Adipocyte (in vitro differentiated cells): ENCODE measurements around the gene PTP4A1.
"Not testable (repeated sequence)": the region's sequence is repeated elsewhere in the genome, so short reads cannot be mapped to it uniquely, and the experiment has no call there.

Experiments used
- DNase-seq: peaks from one replicate; pipeline ENCODE4 v3.0.0-alpha.2; 2015; ENCODE audit warnings: low read depth
- H3K27me3 ChIP-seq: replicated peaks from 2 replicates; pipeline ENCODE4 v1.7.0; 2013; ENCODE audit warnings: mild to moderate bottlenecking, low read length, moderate library complexity; ENCODE audit not compliant: control insufficient read depth, insufficient read depth
- H3K36me3 ChIP-seq: 2 replicates; pipeline ENCODE4 v1.7.0; 2013; ENCODE audit warnings: low read length, mild to moderate bottlenecking, moderate library complexity; ENCODE audit not compliant: control insufficient read depth, insufficient read depth, severe bottlenecking
- H3K4me1 ChIP-seq: 2 replicates; pipeline ENCODE4 v1.7.0; 2013; ENCODE audit warnings: mild to moderate bottlenecking, low read length, moderate library complexity; ENCODE audit not compliant: control insufficient read depth, insufficient read depth
- H3K4me3 ChIP-seq: 2 replicates; pipeline ENCODE4 v1.7.0; 2013; ENCODE audit warnings: mild to moderate bottlenecking, low read length, moderate library complexity
- H3K9ac ChIP-seq: 2 replicates; pipeline ENCODE4 v1.7.0; 2013; ENCODE audit warnings: mild to moderate bottlenecking, low read length, moderate library complexity
- H3K9me3 ChIP-seq: 2 replicates; pipeline ENCODE4 v1.7.0; 2013; ENCODE audit warnings: mild to moderate bottlenecking, low read length, moderate library complexity; ENCODE audit not compliant: control insufficient read depth

Gene PTP4A1

DNA sequence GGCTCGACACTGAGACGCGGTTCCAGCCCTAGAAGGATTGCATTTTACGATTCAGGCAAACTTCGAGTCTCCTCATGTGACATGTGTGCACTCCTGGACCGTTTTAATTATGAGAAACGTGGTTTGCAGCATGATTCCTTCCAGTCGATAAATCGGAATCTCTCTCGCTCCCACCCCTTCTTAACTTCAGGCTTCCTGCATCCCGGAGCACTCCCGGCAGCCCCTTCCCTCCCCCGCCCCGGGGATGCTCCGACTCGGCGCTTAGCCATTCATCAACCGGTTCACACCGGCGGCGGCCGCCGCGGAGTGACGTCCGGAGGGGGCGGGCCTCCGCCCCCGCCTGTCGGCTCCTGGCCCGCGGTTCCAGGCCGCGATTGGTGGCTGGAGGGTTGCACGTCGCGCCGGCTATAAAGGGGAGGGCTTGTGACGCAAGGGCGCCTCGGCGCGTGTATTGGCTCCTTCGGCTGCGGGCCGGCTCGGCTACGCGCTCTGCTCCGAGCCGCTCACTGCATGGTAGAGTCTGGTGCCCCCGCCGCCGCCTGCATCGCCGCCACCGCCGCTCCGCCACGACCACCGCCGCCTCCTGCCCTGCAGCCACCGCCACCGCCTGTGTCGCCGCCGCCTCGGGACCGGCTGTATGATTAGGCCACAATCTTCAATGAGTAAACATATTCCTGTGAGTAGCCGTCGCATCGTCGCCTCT is at the start of gene PTP4A1, which contains the start of gene LOC128125822:
TSS of gene PTP4A1 (plus strand) at position 437 of the 703 bp plus-strand sequence. CDS start 4,401 bp downstream, outside the sequence.
TSS of gene LOC128125822 (plus strand) at position 437 of the 703 bp plus-strand sequence.
- Histone ChIP-seq H3K4me3 (peak within 1 kb of the TSS; percentile 88), H3K36me3 (peaks cover 10% of the 10 kb centered on the region), H3K9me3 (no peaks in the 10 kb centered on the region), H3K4me1 (peaks cover 30% of the 10 kb centered on the region), H3K27me3 (no peaks in the 10 kb centered on the region), H3K9ac (peak within 1 kb of the TSS; percentile 97)
- peak; percentile 99 for DNase-seq

DNA sequence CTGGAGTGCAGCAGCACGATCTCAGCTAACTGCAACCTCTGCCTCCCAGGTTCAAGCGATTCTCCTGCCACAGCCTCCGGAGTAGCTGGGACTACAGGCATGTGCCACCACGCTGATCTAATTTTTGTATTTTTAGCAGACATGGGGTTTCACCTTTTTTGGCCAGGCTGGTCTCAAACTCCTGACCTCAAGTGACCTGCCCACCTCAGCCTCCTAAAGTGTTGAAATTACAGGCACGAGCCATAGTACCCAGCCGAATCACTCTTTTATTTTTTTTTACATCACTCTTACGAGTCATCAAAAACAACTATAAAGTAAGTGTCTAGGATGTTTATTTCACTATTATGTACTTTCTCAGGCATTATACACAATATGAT is 49.4 kb upstream of the PTP4A1 start:
- not testable (repeated sequence) for H3K27me3 ChIP-seq, DNase-seq, H3K4me3 ChIP-seq, H3K9me3 ChIP-seq, H3K4me1 ChIP-seq, H3K9ac ChIP-seq, H3K36me3 ChIP-seq

- no peaks in the 10 kb centered on the region for H3K27me3 ChIP-seq
- no peaks in the 10 kb centered on the region for H3K36me3 ChIP-seq
- no peak overlapping the region for H3K4me3 ChIP-seq
- no peak for DNase-seq
- H3K9me3 ChIP-seq, result no peaks in the 10 kb centered on the region
- H3K9ac ChIP-seq, result no peak overlapping the region
- peaks cover 14% of the 10 kb centered on the region for H3K4me1 ChIP-seq
Observed at GRCh38 chr6:63523630-63524029, 48.6 kb upstream of the PTP4A1 start.

- Histone ChIP-seq H3K4me3 (no peak overlapping the region), H3K9me3 (no peaks in the 10 kb centered on the region), H3K36me3 (no peaks in the 10 kb centered on the region), H3K27me3 (no peaks in the 10 kb centered on the region), H3K4me1 (peaks cover 19% of the 10 kb centered on the region), H3K9ac (no peak overlapping the region)
- no peak for DNase-seq
Observed at GRCh38 chr6:63525186-63525878, 46.9 kb upstream of the PTP4A1 start.

- no peaks in the 10 kb centered on the region for H3K27me3 ChIP-seq
- no peaks in the 10 kb centered on the region for H3K9me3 ChIP-seq
- H3K9ac ChIP-seq, result no peak overlapping the region
- DNase-seq, result no peak
- H3K4me3 ChIP-seq, result no peak overlapping the region
- H3K36me3 ChIP-seq, result no peaks in the 10 kb centered on the region
- peaks cover 19% of the 10 kb centered on the region for H3K4me1 ChIP-seq
Observed at GRCh38 chr6:63526931-63527330, 45.3 kb upstream of the PTP4A1 start.

DNA sequence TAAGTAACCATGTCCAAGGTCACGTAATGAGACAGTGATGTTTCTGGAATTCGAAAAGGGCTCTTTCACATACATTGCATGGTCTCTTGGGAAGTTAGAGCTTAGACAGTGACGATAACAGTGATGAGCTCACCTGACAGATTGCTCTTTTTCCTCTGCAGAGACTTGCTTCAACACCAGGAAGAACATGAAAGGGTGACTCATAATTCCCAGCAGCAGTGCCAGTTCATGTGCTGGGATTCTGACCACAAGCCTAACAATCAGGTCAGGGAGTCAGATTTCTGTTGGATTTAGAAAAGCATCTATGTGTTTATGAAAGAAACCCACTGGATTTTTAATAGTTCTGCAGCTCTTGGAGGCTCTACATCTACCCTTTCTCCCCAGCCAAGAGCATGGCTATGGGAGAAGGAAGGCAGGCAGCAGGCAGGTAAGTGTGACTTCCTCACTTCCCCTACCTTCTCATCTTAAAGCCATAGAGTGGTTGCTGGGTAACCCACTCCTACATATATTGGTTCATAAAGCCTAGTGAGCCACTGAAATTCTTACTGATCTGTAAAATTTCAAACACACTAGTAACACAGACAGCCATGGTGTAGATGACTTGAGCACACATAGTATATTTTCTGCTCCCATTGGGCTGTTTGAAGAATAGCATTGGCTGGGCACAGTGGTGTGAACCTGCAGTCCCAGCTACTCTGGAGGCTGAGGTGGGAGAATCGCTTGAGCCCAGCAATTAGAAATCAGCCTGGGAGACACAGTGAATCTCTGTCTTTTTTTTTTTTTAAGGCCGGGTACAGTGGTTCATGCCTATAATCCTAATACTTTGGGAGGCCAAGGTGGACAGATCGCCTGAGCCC is 44.4 kb upstream of the PTP4A1 start:
- H3K9me3 ChIP-seq, result no peaks in the 10 kb centered on the region
- H3K4me1 ChIP-seq, result peaks cover 19% of the 10 kb centered on the region
- H3K27me3 ChIP-seq, result no peaks in the 10 kb centered on the region
- peak overlapping the region; percentile 5 for H3K4me3 ChIP-seq
- H3K36me3 ChIP-seq, result no peaks in the 10 kb centered on the region
- peak overlapping the region; percentile 3 for H3K9ac ChIP-seq
- DNase-seq, result peak; percentile 43

DNA sequence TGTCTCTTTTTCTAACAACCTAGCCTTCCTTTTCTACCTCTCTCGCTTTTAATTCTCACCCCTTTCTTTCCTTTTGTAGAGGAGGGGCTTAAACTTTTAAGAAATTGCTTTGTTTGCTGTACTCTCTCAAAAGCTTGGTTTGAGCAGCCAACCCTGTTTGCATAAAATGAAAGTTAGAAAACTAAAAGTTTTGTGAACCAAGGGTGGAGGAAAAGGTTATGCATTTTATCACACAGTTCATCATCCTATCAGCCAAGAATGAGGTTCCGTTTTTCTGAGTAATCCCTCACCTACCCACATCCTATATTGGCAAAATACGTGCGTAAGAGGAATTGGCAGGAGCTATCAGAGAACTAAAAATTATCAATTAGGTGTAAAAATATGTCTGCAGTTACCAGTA is 42.8 kb upstream of the PTP4A1 start:
- Histone ChIP-seq H3K27me3 (no peaks in the 10 kb centered on the region), H3K4me3 (no peak overlapping the region), H3K9ac (no peak overlapping the region), H3K36me3 (no peaks in the 10 kb centered on the region), H3K9me3 (no peaks in the 10 kb centered on the region), H3K4me1 (peaks cover 19% of the 10 kb centered on the region)
- DNase-seq, result no peak

GRCh38 chr6:63530182-63530581 is 42.1 kb upstream of the PTP4A1 start:
- Histone ChIP-seq H3K9ac (no peak overlapping the region), H3K4me1 (peaks cover 19% of the 10 kb centered on the region), H3K36me3 (no peaks in the 10 kb centered on the region), H3K9me3 (no peaks in the 10 kb centered on the region), H3K27me3 (no peaks in the 10 kb centered on the region), H3K4me3 (no peak overlapping the region)
- no peak for DNase-seq

DNA sequence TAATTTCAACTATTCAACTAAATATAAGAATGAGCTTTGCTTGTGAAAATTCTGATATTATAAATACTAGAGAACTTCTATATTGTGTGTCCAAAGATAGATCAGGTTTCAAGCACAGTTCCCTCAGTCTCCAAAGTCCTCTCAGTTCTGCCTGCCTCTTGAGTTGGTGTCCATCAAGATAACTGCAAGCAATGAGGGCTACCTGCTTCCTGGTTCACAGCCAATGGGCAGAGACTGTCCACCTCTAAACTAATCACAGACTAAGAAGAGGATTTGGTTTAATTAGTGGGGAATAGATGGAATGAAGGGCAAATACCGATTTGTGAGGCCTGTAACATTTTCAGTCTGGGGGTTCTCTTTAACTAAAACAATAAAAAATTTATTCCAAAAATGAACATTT is 41.3 kb upstream of the PTP4A1 start:
- no peak for DNase-seq
- H3K27me3 ChIP-seq, result no peaks in the 10 kb centered on the region
- no peaks in the 10 kb centered on the region for H3K36me3 ChIP-seq
- no peak overlapping the region for H3K9ac ChIP-seq
- no peak overlapping the region for H3K4me3 ChIP-seq
- H3K4me1 ChIP-seq, result peaks cover 19% of the 10 kb centered on the region
- H3K9me3 ChIP-seq, result no peaks in the 10 kb centered on the region

DNA sequence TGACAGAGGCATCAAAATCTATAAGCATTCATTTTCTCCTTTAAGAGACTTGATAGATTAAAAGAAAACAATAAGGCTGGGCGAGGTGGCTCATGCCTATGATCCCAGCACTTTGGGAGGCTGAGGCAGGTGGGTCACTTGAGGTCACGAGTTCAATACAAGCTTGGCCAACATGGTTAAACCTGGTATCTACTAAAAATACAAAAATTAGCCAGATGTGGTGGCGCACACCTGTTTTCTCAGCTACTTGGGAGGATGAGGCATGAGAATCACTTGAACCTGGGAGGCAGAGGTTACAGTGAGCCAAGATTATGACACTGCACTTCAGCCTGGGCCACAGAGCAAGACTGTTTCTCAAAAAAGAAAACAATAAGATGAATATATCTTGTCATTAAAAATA is 39.3 kb upstream of the PTP4A1 start:
- Histone ChIP-seq H3K4me3 (no peak overlapping the region), H3K9ac (no peak overlapping the region), H3K36me3 (no peaks in the 10 kb centered on the region), H3K4me1 (peaks cover 10% of the 10 kb centered on the region), H3K9me3 (no peaks in the 10 kb centered on the region), H3K27me3 (no peaks in the 10 kb centered on the region)
- DNase-seq, result no peak

GRCh38 chr6:63533952-63534351 is 38.3 kb upstream of the PTP4A1 start:
- no peak overlapping the region for H3K9ac ChIP-seq
- no peak for DNase-seq
- no peaks in the 10 kb centered on the region for H3K27me3 ChIP-seq
- no peaks in the 10 kb centered on the region for H3K9me3 ChIP-seq
- no peak overlapping the region for H3K4me3 ChIP-seq
- H3K36me3 ChIP-seq, result no peaks in the 10 kb centered on the region
- peaks cover 5% of the 10 kb centered on the region for H3K4me1 ChIP-seq
